ENCODE measurements around the gene PPFIA1. TPM values are rescaled to one million over a fixed set of nuclear protein-coding genes. Genes with fewer than 3 reads are reported as not detected.
"Not testable (repeated sequence)": the region's sequence is repeated elsewhere in the genome, so short reads cannot be mapped to it uniquely, and the experiment has no call there.

Gene PPFIA1
- total RNA-seq, 3 donors from 2014 or later = 38.2 to 48.0 (median 46.7) TPM

- no peaks in the 10 kb centered on the region for H3K36me3 Mint-ChIP-seq (ENCODE audit: insufficient read depth)
- ATAC-seq = no peak
Measured at GRCh38 chr11:70243912-70244652, 26.4 kb upstream of the PPFIA1 start.

GRCh38 chr11:70244698-70245097 lies 25.8 kb upstream of the PPFIA1 start:
- H3K36me3 Mint-ChIP-seq (ENCODE audit: insufficient read depth) = no peaks in the 10 kb centered on the region
- no peak overlapping the region for H3K4me3 Mint-ChIP-seq
- H3K9me3 Mint-ChIP-seq = no peaks in the 10 kb centered on the region

More at GRCh38 chr11:70243912-70244652, 26.4 kb upstream of the PPFIA1 start:
- H3K4me3 Mint-ChIP-seq = no peak overlapping the region
- H3K4me1 Mint-ChIP-seq (ENCODE audit: low read depth) = no peaks in the 10 kb centered on the region
- H3K9me3 Mint-ChIP-seq = no peaks in the 10 kb centered on the region
- peaks cover 13% of the 10 kb centered on the region for H3K27me3 Mint-ChIP-seq (ENCODE audit: low read depth)
- no peak for DNase-seq

GRCh38 chr11:70246196-70246595 lies 24.3 kb upstream of the PPFIA1 start:
- ATAC-seq = no peak
- Mint-ChIP-seq H3K4me1 (ENCODE audit: low read depth) (no peaks in the 10 kb centered on the region), H3K4me3 (no peak overlapping the region), H3K27me3 (ENCODE audit: low read depth) (peaks cover 9% of the 10 kb centered on the region), H3K9me3 (no peaks in the 10 kb centered on the region), H3K36me3 (ENCODE audit: insufficient read depth) (no peaks in the 10 kb centered on the region)
- no peak for DNase-seq

More at GRCh38 chr11:70244698-70245097, 25.8 kb upstream of the PPFIA1 start:
- Mint-ChIP-seq H3K27me3 (ENCODE audit: low read depth) (peaks cover 9% of the 10 kb centered on the region), H3K4me1 (ENCODE audit: low read depth) (no peaks in the 10 kb centered on the region)
- DNase-seq (no peak), ATAC-seq (no peak)

- Mint-ChIP-seq H3K9me3 (no peaks in the 10 kb centered on the region), H3K4me1 (ENCODE audit: low read depth) (no peaks in the 10 kb centered on the region), H3K36me3 (ENCODE audit: insufficient read depth) (no peaks in the 10 kb centered on the region), H3K4me3 (no peak overlapping the region), H3K27me3 (ENCODE audit: low read depth) (peaks cover 6% of the 10 kb centered on the region)
- DNase-seq (no peak), ATAC-seq (no peak)
Measured at GRCh38 chr11:70247042-70247709, 23.3 kb upstream of the PPFIA1 start.

GRCh38 chr11:70247710-70248072 lies 22.8 kb upstream of the PPFIA1 start:
- DNase-seq (no peak), ATAC-seq (no peak)
- H3K36me3 Mint-ChIP-seq (ENCODE audit: insufficient read depth) = no peaks in the 10 kb centered on the region
- H3K4me1 Mint-ChIP-seq (ENCODE audit: low read depth) = no peaks in the 10 kb centered on the region
- no peaks in the 10 kb centered on the region for H3K9me3 Mint-ChIP-seq
- H3K27me3 Mint-ChIP-seq (ENCODE audit: low read depth) = peaks cover 6% of the 10 kb centered on the region
- no peak overlapping the region for H3K4me3 Mint-ChIP-seq

- Mint-ChIP-seq H3K9me3 (no peaks in the 10 kb centered on the region), H3K4me3 (no peak overlapping the region), H3K36me3 (ENCODE audit: insufficient read depth) (no peaks in the 10 kb centered on the region), H3K27me3 (ENCODE audit: low read depth) (peaks cover 3% of the 10 kb centered on the region), H3K4me1 (ENCODE audit: low read depth) (no peaks in the 10 kb centered on the region)
- DNase-seq (no peak), ATAC-seq (no peak)
Measured at GRCh38 chr11:70250876-70251658, 19.4 kb upstream of the PPFIA1 start.

GRCh38 chr11:70251659-70252321 lies 18.7 kb upstream of the PPFIA1 start:
- Mint-ChIP-seq H3K36me3 (ENCODE audit: insufficient read depth) (no peaks in the 10 kb centered on the region), H3K9me3 (no peaks in the 10 kb centered on the region), H3K4me3 (no peak overlapping the region), H3K27me3 (ENCODE audit: low read depth) (peaks cover 3% of the 10 kb centered on the region), H3K4me1 (ENCODE audit: low read depth) (no peaks in the 10 kb centered on the region)
- DNase-seq = no peak
- ATAC-seq = no peak

- Mint-ChIP-seq H3K36me3 (ENCODE audit: insufficient read depth) (no peaks in the 10 kb centered on the region), H3K27me3 (ENCODE audit: low read depth) (peaks cover 3% of the 10 kb centered on the region), H3K4me3 (no peak overlapping the region), H3K4me1 (ENCODE audit: low read depth) (no peaks in the 10 kb centered on the region), H3K9me3 (no peaks in the 10 kb centered on the region)
- DNase-seq (no peak), ATAC-seq (no peak)
Measured at GRCh38 chr11:70252844-70253243, 17.6 kb upstream of the PPFIA1 start.

GRCh38 chr11:70255477-70256116 lies 14.9 kb upstream of the PPFIA1 start:
- Mint-ChIP-seq H3K27me3 (ENCODE audit: low read depth) (peaks cover 3% of the 10 kb centered on the region), H3K36me3 (ENCODE audit: insufficient read depth) (no peaks in the 10 kb centered on the region), H3K9me3 (no peaks in the 10 kb centered on the region), H3K4me1 (ENCODE audit: low read depth) (no peaks in the 10 kb centered on the region), H3K4me3 (no peak overlapping the region)
- DNase-seq (no peak), ATAC-seq (no peak)

- not testable (repeated sequence) for H3K9me3 Mint-ChIP-seq; H3K4me1 Mint-ChIP-seq (ENCODE audit: low read depth)
Measured at GRCh38 chr11:70259077-70259476, 11.4 kb upstream of the PPFIA1 start.

GRCh38 chr11:70262951-70263350 lies 7.5 kb upstream of the PPFIA1 start:
- peaks cover 19% of the 10 kb centered on the region for H3K27me3 Mint-ChIP-seq (ENCODE audit: low read depth)
- no peaks in the 10 kb centered on the region for H3K36me3 Mint-ChIP-seq (ENCODE audit: insufficient read depth)
- DNase-seq = no peak
- H3K4me1 Mint-ChIP-seq (ENCODE audit: low read depth) = no peaks in the 10 kb centered on the region
- H3K9me3 Mint-ChIP-seq = no peaks in the 10 kb centered on the region
- H3K4me3 Mint-ChIP-seq = no peak overlapping the region
- no peak for ATAC-seq

More at GRCh38 chr11:70259077-70259476, 11.4 kb upstream of the PPFIA1 start:
- not testable (repeated sequence) for H3K36me3 Mint-ChIP-seq (ENCODE audit: insufficient read depth); H3K27me3 Mint-ChIP-seq (ENCODE audit: low read depth); DNase-seq; H3K4me3 Mint-ChIP-seq; ATAC-seq

GRCh38 chr11:70263363-70263762 lies 7.1 kb upstream of the PPFIA1 start:
- no peaks in the 10 kb centered on the region for H3K36me3 Mint-ChIP-seq (ENCODE audit: insufficient read depth)
- ATAC-seq (no peak), DNase-seq (no peak)
- no peaks in the 10 kb centered on the region for H3K4me1 Mint-ChIP-seq (ENCODE audit: low read depth)
- H3K4me3 Mint-ChIP-seq = no peak overlapping the region
- peaks cover 21% of the 10 kb centered on the region for H3K27me3 Mint-ChIP-seq (ENCODE audit: low read depth)
- H3K9me3 Mint-ChIP-seq = no peaks in the 10 kb centered on the region

GRCh38 chr11:70265341-70265740 lies 5.1 kb upstream of the PPFIA1 start:
- Mint-ChIP-seq H3K27me3 (ENCODE audit: low read depth) (peaks cover 21% of the 10 kb centered on the region), H3K36me3 (ENCODE audit: insufficient read depth) (no peaks in the 10 kb centered on the region), H3K4me1 (ENCODE audit: low read depth) (peaks cover 7% of the 10 kb centered on the region), H3K9me3 (no peaks in the 10 kb centered on the region), H3K4me3 (no peak overlapping the region)
- no peak for DNase-seq
- no peak for ATAC-seq

All from activated T-cell treated with anti-CD3 and anti-CD28 coated beads, Interleukin-2, amount 50 U/mL, for 4 hours (primary cell).